Suprapubic skin (tissue), 4 donors: Measurements from ENCODE around the gene LOC128125822.

Experiments
- EP300 ChIP-seq: sonication (generic); formaldehyde crosslinking; IDR thresholded peaks from one replicate; pipeline ENCODE4 v1.6.1; 2017; ENCODE audit warnings: antibody characterized with exemption
- POLR2A ChIP-seq, 2 donors: fragments of 450-650 bp; IDR thresholded peaks; one replicate each; pipeline ENCODE4 v1.6.1; 2017; ENCODE audit warnings: antibody characterized with exemption in 2 of 2, mild to moderate bottlenecking in 2 of 2, moderate library complexity in 2 of 2
- POLR2AphosphoS5 ChIP-seq, 3 donors: sonication (generic); formaldehyde crosslinking; IDR thresholded peaks; one replicate each; pipeline ENCODE4 v1.6.1; 2017; ENCODE audit warnings: antibody characterized with exemption in 3 of 3
- TF ChIP-seq, protein P1 (sequence below), 2 donors: fragments of 200-600 bp in 1 of 2; fragments of 450-650 bp in 1 of 2; sonication (generic) in 1 of 2; IDR thresholded peaks; one replicate each; pipeline ENCODE4 v1.5.1; 2016 to 2019; ENCODE audit warnings: antibody characterized with exemption in 2 of 2, mild to moderate bottlenecking in 1 of 2, moderate library complexity in 1 of 2

DNA sequence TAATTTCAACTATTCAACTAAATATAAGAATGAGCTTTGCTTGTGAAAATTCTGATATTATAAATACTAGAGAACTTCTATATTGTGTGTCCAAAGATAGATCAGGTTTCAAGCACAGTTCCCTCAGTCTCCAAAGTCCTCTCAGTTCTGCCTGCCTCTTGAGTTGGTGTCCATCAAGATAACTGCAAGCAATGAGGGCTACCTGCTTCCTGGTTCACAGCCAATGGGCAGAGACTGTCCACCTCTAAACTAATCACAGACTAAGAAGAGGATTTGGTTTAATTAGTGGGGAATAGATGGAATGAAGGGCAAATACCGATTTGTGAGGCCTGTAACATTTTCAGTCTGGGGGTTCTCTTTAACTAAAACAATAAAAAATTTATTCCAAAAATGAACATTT lies 41.3 kb upstream of the LOC128125822 start:
- TF ChIP-seq POLR2AphosphoS5 (IDR thresholded peaks at IDR 0.05) (no peak), POLR2A (IDR thresholded peaks at IDR 0.05) (no peak), EP300 (no peak)
- TF ChIP-seq, protein P1, sequence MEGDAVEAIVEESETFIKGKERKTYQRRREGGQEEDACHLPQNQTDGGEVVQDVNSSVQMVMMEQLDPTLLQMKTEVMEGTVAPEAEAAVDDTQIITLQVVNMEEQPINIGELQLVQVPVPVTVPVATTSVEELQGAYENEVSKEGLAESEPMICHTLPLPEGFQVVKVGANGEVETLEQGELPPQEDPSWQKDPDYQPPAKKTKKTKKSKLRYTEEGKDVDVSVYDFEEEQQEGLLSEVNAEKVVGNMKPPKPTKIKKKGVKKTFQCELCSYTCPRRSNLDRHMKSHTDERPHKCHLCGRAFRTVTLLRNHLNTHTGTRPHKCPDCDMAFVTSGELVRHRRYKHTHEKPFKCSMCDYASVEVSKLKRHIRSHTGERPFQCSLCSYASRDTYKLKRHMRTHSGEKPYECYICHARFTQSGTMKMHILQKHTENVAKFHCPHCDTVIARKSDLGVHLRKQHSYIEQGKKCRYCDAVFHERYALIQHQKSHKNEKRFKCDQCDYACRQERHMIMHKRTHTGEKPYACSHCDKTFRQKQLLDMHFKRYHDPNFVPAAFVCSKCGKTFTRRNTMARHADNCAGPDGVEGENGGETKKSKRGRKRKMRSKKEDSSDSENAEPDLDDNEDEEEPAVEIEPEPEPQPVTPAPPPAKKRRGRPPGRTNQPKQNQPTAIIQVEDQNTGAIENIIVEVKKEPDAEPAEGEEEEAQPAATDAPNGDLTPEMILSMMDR (IDR thresholded peaks at IDR 0.05): no peak
